ENCODE data around the gene GSTA1. TPM values are rescaled to one million over a fixed set of nuclear protein-coding genes. Genes with fewer than 3 reads are reported as not detected.
"Not testable (repeated sequence)": the region's sequence is repeated elsewhere in the genome, so short reads cannot be mapped to it uniquely, and the experiment has no call there.

Gene GSTA1
- total RNA-seq, 4 donors from 2014 or later = 1.4 to 18.5 (median 16.2) TPM; not detected in 1

DNA sequence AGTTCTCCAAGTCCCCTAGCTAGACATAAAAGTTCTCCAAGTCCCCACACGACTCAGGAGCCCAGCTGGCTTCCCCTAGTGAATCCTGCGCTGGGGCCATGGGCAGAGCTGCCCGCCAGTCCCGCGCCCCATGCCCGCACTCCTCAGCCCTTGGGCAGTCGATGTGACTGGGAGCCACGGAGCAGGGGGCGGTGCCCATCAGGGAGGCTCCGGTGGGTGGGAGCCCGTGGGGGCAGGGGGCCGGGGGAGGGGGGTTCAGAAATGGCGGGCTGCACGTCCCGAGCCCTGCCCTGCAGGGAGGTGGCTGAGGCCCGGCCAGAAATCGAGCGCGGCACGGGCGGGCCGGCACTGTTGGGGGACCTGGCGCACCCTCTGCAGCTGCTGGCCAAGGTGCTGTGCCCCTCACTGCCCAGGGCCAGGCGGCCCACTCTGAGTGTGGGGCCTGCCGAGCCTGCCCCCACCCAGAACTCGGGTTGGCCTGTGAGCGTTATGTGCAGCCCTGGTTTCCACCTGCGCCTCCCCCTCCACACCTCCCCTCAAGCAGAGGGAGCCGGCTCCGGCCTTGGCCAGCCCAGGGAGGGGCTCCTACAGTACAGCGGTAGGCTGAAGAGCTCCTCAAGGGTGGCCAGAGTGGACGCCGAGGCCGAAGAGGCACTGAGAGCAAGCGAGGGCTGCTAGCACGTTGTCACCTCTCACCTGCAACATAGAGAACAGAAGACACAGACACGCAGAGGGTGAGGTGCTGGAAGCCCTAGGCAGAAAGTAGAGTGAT is 25.6 kb upstream of the GSTA1 start:
- intact Hi-C loops (cut with DNase I; ENCODE audit: low total_unique reads) = no loop called here
- WGBS, 2 donors (ENCODE audit: low coverage in 1 of 2) = 91% methylated on average over 37 of the region's 37 CpGs; no CpG with 5 or more reads in 1 of the 2 donors
- in situ Hi-C loops (cut with MboI; ENCODE audit: low pct_ligation_motif_present in 1 of 4, low pct_unique_long_range_greater_than_20kb in 1 of 4, low sequenced_read_pairs in 3 of 4) = loop anchor here in 2 of 4 donors (5.0 kb wide), 1 partner anchor 42 kb away; no protein-coding TSS in a partner anchor
- no peak for DNase-seq
- H3K4me3 ChIP-seq = no peak overlapping the region
- TF ChIP-seq POLR2AphosphoS5 (IDR thresholded peaks at IDR 0.05) (no peak), EP300 (IDR thresholded peaks at IDR 0.05; ENCODE audit: low read depth) (no peak), POLR2A (IDR thresholded peaks at IDR 0.05) (no peak)
- TF ChIP-seq, protein P1, sequence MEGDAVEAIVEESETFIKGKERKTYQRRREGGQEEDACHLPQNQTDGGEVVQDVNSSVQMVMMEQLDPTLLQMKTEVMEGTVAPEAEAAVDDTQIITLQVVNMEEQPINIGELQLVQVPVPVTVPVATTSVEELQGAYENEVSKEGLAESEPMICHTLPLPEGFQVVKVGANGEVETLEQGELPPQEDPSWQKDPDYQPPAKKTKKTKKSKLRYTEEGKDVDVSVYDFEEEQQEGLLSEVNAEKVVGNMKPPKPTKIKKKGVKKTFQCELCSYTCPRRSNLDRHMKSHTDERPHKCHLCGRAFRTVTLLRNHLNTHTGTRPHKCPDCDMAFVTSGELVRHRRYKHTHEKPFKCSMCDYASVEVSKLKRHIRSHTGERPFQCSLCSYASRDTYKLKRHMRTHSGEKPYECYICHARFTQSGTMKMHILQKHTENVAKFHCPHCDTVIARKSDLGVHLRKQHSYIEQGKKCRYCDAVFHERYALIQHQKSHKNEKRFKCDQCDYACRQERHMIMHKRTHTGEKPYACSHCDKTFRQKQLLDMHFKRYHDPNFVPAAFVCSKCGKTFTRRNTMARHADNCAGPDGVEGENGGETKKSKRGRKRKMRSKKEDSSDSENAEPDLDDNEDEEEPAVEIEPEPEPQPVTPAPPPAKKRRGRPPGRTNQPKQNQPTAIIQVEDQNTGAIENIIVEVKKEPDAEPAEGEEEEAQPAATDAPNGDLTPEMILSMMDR (IDR thresholded peaks at IDR 0.05) = no peak
- no peak overlapping the region for H3K27ac ChIP-seq
- H3K4me1 ChIP-seq = no peaks in the 10 kb centered on the region
- no peaks in the 10 kb centered on the region for H3K27me3 ChIP-seq
- H3K36me3 ChIP-seq = no peaks in the 10 kb centered on the region
- no peaks in the 10 kb centered on the region for H3K9me3 ChIP-seq

DNA sequence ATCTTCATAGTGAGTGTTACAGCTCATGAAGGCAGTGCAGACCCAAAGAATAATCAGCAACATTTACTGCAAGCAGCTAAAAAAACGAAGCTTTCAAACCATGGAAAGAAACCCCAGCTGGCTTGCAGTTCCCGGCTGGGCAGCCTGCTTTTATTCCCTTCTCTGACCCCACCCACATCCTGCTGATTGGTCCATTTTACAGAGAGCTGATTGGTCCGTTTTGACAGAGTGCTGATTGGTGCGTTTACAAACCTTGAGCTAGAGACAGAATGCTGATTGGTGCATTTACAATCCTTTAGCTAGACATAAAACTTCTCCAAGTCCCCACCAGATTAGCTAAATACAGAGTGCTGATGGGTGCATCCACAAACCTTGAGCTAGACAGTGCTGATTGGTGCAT is 25.0 kb upstream of the GSTA1 start:
- 81% methylated on average over 4 of the region's 4 CpGs; no CpG with 5 or more reads in 1 of the 2 donors for WGBS, 2 donors (ENCODE audit: low coverage in 1 of 2)
- in situ Hi-C loops (cut with MboI; ENCODE audit: low pct_ligation_motif_present in 1 of 4, low pct_unique_long_range_greater_than_20kb in 1 of 4, low sequenced_read_pairs in 3 of 4) = loop anchor here in 2 of 4 donors (5.0 kb wide), 1 partner anchor 41 kb away; no protein-coding TSS in a partner anchor
- H3K4me3 ChIP-seq; DNase-seq; H3K27me3 ChIP-seq; H3K4me1 ChIP-seq; intact Hi-C loops (cut with DNase I; ENCODE audit: low total_unique reads); H3K36me3 ChIP-seq; H3K27ac ChIP-seq; H3K9me3 ChIP-seq: not testable (repeated sequence)

DNA sequence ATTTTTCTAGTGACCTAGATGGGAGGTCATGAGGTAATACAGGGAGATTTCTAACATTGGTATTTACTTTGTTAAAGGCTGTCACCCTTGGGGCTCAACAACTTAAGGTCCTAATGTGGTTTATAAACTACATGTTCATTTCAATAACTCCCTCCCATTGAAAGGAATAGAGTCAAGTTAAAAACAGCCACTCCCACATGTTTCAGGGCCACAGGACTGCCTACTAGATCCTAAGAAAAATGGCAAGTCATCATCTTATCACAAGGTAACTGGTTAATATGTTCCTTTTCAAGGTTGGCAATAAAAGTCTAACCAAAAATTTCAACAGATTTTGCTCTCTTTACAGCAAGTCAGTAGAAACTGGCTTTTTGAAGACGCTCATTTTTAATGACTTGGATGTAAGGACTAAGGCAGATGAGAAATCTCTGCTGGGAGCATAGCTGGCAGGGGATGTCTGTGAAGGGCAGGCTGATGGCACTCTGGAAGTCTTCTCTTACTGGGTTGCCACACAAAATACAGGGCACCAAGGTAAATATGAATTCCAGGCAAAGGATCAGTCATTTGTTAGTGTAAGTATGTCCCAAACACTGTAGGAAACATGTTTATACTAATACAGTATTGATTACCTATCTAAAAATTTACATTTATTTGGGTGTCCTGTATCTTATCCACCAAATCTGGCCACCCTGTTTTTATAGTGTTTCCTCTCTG is 23.6 kb upstream of the GSTA1 start:
- not testable (repeated sequence) for DNase-seq, H3K4me3 ChIP-seq, H3K27ac ChIP-seq, H3K9me3 ChIP-seq, H3K27me3 ChIP-seq, H3K4me1 ChIP-seq, H3K36me3 ChIP-seq
- in situ Hi-C loops (cut with MboI; ENCODE audit: low pct_ligation_motif_present in 1 of 4, low pct_unique_long_range_greater_than_20kb in 1 of 4, low sequenced_read_pairs in 3 of 4) = loop anchor here in 2 of 4 donors (5.0 kb wide), 1 partner anchor 40 kb away; no protein-coding TSS in a partner anchor
- intact Hi-C loops (cut with DNase I; ENCODE audit: low total_unique reads) = loop anchor here (2.0 kb wide), 1 partner anchor 40 kb away; no protein-coding TSS in a partner anchor
- WGBS, 2 donors (ENCODE audit: low coverage in 1 of 2) = 60 to 81% methylated on average over 1 of the region's 1 CpG

DNA sequence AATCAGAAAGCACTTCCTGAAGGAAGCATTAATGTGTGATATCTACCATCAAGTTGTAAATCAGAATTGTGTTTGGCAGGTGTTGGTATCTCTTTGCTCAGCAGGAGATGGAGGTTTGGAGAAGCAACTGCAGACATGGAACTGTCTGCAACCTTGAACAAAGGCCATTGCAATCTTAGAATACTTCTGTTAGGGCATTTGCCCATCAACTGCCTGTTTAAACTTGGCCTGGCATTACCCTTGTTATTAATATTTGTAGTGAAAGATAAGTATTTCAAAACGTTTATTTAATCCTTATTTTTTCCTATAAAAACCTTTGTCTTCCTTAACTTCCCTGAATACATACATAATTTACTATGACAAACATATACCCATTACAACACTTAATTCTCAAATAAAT is 22.9 kb upstream of the GSTA1 start:
- Histone ChIP-seq H3K27ac (no peak overlapping the region), H3K9me3 (no peaks in the 10 kb centered on the region), H3K4me3 (no peak overlapping the region), H3K36me3 (no peaks in the 10 kb centered on the region), H3K27me3 (no peaks in the 10 kb centered on the region), H3K4me1 (no peaks in the 10 kb centered on the region)
- TF ChIP-seq EP300 (IDR thresholded peaks at IDR 0.05; ENCODE audit: low read depth) (no peak), POLR2AphosphoS5 (IDR thresholded peaks at IDR 0.05) (no peak), POLR2A (IDR thresholded peaks at IDR 0.05) (no peak)
- TF ChIP-seq, protein P1 (IDR thresholded peaks at IDR 0.05) = no peak
- intact Hi-C loops (cut with DNase I; ENCODE audit: low total_unique reads) (loop anchor here (2.0 kb wide), 1 partner anchor 40 kb away; no protein-coding TSS in a partner anchor), in situ Hi-C loops (cut with MboI; ENCODE audit: low pct_ligation_motif_present in 1 of 4, low pct_unique_long_range_greater_than_20kb in 1 of 4, low sequenced_read_pairs in 3 of 4) (loop anchor here in 2 of 4 donors (5.0 kb wide), 1 partner anchor 39 kb away; no protein-coding TSS in a partner anchor)
- 20 to 24% methylated on average over 1 of the region's 1 CpG for WGBS, 2 donors (ENCODE audit: low coverage in 1 of 2)
- DNase-seq = no peak

DNA sequence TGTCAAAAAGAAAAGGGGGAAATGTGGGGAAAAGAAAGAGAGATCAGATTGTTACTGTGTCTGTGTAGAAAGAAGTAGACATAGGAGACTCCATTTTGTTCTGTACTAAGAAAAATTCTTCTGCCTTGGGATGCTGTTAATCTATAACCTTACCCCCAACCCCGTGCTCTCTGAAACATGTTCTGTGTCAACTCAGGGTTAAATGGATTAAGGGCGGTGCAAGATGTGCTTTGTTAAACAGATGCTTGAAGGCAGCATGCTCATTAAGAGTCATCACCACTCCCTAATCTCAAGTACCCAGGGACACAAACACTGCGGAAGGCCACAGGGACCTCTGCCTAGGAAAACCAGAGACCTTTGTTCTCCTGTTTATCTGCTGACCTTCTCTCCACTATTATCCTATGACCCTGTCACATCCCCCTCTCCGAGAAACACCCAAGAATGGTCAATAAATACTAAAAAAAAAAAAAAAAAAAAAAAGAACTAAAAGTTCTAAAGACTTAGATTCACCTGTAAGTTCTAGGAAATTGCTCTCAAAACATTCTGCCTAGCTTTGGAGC is 22.4 kb upstream of the GSTA1 start:
- H3K9me3 ChIP-seq, H3K36me3 ChIP-seq, H3K27me3 ChIP-seq, H3K4me3 ChIP-seq, H3K4me1 ChIP-seq, H3K27ac ChIP-seq, DNase-seq: not testable (repeated sequence)
- in situ Hi-C loops (cut with MboI; ENCODE audit: low pct_ligation_motif_present in 1 of 4, low pct_unique_long_range_greater_than_20kb in 1 of 4, low sequenced_read_pairs in 3 of 4) (loop anchor here in 2 of 4 donors (5.0 kb wide), 1 partner anchor 39 kb away; no protein-coding TSS in a partner anchor), intact Hi-C loops (cut with DNase I; ENCODE audit: low total_unique reads) (loop anchor here (2.0 kb wide), 1 partner anchor 39 kb away; no protein-coding TSS in a partner anchor)
- WGBS, 2 donors (ENCODE audit: low coverage in 1 of 2) = 71% methylated on average over 4 of the region's 4 CpGs; no CpG with 5 or more reads in 1 of the 2 donors

DNA sequence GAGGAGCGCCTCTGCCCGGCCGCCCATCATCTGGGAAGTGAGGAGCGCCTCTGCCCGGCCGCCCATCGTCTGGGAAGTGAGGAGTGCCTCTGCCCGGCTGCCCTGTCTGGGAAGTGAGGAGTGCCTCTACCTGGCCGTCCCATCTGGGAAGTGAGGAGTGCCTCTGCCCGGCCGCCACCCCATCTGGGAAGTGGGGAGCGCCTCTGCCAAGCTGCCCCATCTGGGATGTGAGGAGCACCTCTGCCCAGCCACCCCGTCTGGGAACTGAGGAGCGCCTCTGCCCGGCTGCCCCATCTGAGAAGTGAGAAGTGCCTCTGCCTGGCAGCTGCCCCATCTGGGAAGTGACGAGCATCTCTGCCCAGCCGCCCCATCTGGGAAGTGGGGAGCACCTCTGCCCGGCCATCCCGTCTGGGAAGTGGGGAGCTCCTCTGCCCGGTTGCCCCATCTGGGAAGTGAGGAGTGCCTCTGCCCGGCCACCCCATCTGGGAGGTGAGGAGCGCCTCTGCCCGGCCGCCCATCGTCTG is 21.7 kb upstream of the GSTA1 start:
- H3K27me3 ChIP-seq; H3K9me3 ChIP-seq; DNase-seq; H3K36me3 ChIP-seq; intact Hi-C loops (cut with DNase I; ENCODE audit: low total_unique reads); H3K4me3 ChIP-seq; H3K4me1 ChIP-seq; H3K27ac ChIP-seq: not testable (repeated sequence)
- in situ Hi-C loops (cut with MboI; ENCODE audit: low pct_ligation_motif_present in 1 of 4, low pct_unique_long_range_greater_than_20kb in 1 of 4, low sequenced_read_pairs in 3 of 4) = loop anchor here in 2 of 4 donors (5.0 kb wide), 1 partner anchor 38 kb away; no protein-coding TSS in a partner anchor
- WGBS, 2 donors (ENCODE audit: low coverage in 1 of 2) = 91% methylated on average over 22 of the region's 25 CpGs; no CpG with 5 or more reads in 1 of the 2 donors
